ENCODE measurements around the gene SLC25A15. TPM values are rescaled to one million over a fixed set of nuclear protein-coding genes. Genes with fewer than 3 reads are reported as not detected.
"Not testable (repeated sequence)": the region's sequence is repeated elsewhere in the genome, so short reads cannot be mapped to it uniquely, and the experiment has no call there.

SLC25A15 gene
- total RNA-seq, 1 experiment from 2014 or later: 17.8 TPM

DNA sequence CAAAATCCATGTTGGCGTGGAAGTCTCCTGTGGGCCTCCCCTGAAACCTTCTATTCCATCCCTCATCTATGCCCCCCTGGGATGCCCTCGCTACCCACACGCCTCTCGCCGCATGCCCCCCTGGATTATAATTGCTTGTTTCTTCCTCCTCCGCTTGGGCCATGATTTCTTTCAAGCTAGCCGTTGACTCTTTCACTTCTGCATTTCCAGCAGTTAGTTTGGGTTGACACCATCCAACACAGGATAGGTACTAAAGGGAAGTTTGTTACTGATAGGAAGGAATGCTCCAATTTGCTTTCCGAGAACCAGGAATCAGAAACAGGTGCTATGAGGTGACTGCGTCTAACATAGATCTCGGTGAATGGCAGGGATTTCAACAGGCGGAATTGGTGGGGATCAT, 7.7 kb upstream of the SLC25A15 start:
- no peak for DNase-seq (ENCODE audit: low read depth)

DNA sequence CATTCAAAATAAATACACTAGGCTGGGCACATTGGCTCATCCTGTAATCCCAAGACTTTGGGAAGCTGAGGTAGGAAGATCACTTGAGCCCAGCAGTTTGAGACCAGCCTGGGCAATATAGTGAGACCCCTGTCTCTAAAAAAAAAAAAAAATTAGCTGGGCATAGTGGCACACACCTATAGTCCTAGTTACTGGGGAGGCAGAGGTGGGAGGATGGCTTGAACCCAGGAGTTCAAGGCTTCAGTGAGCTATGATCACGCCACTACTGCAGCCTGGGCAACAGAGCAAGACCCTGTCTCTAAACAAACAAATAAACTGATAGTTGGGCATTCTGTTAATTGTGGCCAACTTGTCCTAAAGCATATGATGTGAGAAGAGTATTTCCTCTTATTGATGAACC, 6.4 kb upstream of the SLC25A15 start:
- not testable (repeated sequence) for DNase-seq (ENCODE audit: low read depth)

DNA sequence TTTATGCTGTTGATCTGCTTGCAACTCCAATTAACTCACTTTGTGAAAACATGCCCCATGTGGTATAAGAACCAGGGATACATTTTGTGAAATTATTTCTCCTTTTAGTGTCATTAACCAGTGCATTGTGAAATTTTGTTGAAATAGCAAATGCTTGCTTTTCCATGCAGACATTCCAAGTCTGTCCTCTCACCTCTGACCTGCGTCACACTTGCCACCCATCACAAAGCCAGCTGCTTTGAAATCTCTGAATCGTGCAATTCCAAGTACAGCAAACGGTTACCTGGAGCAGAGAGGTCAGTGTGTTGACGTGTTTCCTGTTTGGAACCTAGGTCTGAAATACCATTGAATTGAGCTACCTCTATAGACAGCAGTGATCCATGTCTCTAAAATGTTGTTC, 4.9 kb upstream of the SLC25A15 start:
- DNase-seq (ENCODE audit: low read depth): no peak

DNA sequence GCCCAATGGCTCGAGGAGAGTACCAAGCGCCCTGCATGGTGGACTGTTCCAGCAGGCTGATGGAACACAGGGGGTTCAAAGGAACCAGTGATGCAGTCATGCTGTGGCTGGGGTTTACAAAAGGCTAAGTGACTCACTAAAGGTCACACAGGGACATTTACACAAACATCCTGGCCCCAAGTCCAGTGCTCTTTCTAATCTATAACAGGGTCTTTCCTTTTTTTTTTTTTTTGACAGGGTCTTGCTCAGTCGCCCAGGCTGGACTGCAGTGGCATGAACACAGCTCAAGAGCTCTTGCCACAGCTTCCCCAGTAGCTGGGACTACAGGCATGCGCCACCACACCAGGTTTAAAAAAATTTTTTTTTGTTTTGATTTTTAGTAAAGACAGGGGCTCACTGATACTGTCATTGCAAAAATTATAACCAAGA, 2.8 kb upstream of the SLC25A15 start:
- DNase-seq (ENCODE audit: low read depth): peak; percentile 58

DNA sequence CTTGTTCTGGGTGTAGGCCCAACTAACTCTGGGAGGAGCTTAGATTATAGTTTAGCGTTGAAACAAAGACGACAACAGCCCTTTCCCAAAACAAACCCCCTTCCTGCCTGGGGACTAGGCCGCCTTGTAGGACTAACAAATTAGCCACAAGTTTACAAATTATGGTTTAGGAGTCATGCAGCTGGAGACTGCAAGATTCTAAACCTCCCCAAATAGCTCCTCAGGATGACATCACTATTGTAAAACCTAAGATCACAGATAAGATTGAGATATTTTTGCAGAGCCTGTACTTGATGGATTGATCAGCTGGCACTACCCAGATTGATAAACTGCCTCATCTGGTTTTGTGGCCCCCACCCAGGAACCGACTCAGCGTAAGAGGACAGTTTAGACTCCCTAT, 2.3 kb upstream of the SLC25A15 start:
- DNase-seq (ENCODE audit: low read depth): peak; percentile 71

DNA sequence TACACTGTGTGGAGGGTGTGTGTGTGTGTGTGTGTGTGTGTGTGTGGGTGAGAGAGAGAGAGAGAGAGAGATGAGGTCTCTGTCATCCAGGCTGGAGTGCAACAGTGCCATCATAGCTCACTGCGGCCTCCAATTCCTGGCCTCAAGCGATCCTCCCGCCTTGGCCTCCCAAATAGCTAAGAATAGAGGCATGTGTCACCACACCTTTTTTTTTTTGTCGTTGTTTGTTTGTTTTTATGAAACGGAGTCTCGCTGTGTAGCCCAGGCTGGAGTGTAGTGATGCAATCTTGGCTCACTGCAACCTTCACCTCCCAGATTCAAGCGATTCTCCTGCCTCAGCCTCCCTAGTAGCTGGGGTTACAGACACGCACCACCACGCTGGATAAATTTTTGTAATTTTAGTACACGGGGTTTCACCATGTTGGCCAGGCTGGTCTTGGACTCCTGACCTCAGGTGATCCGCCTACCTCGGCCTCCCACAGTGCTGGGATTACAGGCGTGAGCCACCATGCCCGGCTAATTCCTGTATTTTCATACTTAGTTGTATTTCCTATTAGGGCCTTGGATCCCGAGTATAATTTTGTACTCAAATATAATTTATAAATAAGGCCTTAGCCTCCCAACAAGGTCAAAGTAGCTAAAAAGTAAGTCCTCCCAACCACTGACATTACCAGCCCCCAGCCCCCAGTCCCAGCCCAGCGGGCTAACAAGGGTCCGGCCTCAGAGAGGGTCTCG, 704 bp upstream of the SLC25A15 start:
- DNase-seq (ENCODE audit: low read depth): not testable (repeated sequence)

DNA sequence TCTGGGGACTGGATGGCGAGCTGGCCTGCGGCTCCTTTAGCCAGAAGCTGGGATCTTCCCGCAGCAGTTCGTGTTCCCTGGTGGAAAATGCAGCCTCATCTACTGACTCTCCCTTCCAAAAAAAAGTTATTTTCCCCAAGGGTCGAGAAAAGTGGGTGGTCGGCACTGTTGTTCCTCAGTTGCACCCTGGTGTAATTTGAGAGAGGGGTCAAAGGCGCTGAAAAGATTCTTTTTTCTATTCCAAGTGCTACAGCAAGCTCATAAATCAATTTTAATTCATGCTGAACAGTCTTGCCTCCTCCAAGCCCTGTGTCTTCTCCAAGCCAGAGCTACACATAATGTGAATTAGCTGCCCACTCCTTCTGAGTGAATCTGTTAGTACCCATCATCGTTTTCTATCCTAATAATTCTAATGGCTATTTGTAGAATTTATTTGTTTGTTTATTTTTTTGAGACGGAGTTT, 774 bp downstream of the SLC25A15 start:
- no peak for DNase-seq (ENCODE audit: low read depth)

DNA sequence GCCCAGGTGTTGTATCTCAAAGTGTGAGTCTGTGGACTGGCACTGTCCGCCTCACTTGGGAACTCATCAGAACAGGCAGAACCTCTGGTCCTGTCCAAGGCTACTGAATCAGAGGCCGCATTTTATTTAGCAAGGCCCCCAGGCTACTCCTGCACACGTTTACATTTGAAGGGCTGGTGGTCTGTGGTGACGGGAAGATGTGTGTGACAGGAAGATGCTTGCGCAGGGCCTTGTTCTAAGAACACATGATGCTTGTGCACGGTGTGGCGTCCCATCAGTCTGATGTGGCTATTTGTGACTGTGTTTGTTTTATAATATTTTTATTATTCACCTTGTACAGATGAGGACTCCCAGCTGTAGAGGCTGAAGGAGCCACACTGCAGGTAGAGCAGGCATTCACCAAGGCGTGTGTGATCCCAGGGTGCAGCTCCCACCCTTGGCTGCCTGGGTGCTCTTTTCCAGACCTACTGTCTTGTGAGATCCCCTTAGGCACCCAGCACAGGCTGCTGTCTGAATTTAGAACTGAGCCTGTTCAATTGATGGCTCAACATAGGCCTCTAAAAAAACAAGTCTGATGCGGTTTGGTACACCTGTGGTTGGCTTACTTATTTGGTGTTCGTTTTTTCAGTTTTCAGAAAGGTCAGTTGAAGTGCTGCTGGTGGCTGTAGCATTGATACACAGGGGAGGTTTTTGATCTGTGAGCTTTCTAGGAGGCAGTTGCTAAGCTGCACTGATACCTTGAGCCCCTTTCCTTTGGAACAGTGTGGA, 3.1 kb downstream of the SLC25A15 start:
- no peak for DNase-seq (ENCODE audit: low read depth)

DNA sequence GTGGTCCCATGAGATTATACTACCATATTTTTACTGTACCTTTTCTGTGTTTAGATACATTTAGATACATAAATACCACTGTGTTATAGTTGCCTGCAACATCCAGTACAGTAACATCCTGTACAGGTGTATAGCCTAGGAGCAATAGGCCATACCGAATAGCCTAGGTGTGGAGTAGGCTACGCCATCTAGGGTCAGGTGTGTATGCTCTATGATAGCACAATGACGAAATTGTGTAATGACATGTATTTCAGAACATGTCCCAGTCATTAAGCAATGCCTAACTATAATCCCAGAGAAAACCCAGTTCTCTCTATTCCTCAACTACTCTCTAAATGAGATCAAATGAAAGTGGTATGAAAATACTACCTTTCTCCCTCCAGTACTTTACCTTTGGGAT, 3.9 kb downstream of the SLC25A15 start:
- no peak for DNase-seq (ENCODE audit: low read depth)

DNA sequence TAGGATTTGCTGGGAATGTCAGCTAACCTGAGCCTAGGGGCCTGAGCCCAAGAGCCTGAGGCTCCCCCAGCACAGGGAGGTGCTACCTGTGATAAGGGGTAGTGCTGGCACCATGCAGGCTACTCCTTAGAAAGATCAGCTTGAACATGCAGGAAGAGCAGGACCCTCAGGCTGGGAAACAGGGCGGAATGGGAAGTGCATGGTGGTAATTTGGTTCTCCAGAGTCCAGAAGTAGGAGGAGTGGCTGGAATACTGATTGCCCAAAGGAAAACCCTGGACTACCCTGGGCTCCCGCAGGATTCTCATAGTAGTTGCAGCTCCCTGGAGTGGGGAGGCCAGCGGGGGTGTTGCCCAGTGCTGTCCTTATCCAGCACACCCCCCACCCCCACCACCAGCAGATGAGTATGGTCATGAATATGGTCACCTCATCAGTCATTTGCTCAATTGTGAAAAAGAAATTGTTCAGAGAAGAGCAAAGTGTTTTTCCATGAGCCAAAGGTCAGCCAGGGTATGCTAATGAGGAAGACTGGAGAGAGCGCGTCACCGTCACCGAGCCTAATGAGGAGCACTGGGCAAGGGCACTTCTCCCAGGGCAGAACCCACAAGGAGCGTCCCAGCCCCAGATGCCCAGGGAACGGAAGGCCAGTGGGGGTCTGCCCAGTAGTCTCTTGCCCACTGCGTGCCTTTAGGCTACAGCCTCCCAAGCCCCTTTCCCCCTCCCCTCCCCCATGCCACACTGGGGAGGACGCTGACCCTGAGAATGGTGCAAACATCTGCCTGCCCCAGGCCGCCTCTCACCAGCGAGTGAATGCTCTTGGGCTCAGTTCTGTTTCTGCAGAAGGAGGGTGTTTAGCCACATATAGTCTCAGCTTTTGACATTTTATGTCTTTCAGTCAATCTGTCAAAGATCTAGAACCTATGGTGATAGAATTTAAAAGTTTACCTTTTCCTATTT, 5.3 kb downstream of the SLC25A15 start:
- no peak for DNase-seq (ENCODE audit: low read depth)

DNA sequence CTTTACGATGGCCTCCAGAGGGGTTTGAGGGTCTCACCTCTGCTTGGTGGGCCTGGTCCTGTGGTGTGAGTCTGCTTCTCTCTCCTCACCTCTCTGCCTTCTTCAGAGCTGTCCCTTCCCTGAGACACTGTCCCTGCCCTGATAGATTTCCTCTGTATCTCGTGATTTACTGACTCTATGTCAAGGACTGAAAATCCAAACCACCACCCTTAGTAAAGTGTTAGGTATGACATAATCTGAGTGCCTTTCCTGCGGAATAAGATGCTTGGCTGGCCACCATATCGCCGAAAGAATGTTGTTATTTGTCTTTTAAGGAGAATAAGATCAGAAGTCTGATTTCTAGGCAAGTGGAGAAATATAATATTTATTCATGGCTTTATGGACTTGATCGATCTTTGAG, 7.2 kb downstream of the SLC25A15 start:
- no peak for DNase-seq (ENCODE audit: low read depth)

DNA sequence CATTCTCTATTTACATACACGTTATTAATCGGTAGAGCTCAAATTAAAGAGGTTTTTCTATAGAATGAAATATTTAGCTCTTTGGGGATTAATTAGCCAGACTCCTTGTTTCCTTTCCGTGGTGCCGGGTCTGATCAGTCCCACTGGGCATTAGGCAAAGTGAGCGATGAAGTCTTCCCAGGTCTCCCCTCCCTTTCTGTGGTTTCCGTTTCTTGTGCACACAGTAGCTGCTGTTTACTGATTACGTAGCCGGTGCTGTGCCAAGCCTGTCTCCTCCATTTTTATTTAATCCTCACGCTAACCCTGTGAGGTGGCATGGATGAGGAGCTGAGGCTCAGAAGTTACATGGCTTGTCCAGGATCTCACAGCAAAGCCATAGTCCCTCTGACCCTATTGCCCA, 9.0 kb downstream of the SLC25A15 start:
- DNase-seq (ENCODE audit: low read depth): no peak

DNA sequence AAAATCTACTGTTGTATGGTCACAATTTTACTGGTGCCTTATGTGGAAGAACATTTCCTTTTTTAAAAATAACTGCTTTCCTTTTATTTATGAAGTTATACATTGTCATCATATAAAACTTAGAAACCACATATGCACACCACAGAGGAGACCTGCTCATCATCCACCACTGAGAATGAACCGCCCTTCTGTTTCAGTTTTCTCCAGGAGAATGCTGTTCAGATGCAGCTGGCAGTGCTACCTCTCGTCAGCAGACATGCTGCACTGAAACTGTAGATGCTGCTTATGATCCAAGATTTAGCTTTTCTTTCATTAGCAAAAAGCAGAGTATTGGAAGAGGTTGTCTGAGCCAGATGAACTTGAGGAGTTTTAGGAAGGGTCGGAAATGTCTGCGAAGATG, 10.1 kb downstream of the SLC25A15 start:
- no peak for DNase-seq (ENCODE audit: low read depth)

DNA sequence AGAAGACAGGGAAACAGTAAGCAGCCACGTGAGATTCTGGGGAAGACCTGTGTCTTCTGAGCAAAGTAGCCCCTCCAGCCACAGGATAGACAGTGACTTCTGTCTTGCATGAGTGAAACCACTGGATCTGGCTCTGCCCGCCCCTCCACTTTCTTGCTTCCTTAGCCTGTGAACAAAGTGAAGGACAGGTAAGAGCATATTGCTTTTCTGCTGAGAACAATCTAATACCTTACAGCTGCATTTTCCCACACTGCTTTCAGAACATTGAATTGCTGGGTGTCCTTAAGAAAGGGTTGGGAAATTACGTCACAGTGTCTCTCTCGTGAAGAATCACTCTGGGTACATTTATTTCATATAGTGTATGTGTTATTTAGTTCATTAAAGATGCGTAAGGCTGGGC, 11.1 kb downstream of the SLC25A15 start:
- no peak for DNase-seq (ENCODE audit: low read depth)

DNA sequence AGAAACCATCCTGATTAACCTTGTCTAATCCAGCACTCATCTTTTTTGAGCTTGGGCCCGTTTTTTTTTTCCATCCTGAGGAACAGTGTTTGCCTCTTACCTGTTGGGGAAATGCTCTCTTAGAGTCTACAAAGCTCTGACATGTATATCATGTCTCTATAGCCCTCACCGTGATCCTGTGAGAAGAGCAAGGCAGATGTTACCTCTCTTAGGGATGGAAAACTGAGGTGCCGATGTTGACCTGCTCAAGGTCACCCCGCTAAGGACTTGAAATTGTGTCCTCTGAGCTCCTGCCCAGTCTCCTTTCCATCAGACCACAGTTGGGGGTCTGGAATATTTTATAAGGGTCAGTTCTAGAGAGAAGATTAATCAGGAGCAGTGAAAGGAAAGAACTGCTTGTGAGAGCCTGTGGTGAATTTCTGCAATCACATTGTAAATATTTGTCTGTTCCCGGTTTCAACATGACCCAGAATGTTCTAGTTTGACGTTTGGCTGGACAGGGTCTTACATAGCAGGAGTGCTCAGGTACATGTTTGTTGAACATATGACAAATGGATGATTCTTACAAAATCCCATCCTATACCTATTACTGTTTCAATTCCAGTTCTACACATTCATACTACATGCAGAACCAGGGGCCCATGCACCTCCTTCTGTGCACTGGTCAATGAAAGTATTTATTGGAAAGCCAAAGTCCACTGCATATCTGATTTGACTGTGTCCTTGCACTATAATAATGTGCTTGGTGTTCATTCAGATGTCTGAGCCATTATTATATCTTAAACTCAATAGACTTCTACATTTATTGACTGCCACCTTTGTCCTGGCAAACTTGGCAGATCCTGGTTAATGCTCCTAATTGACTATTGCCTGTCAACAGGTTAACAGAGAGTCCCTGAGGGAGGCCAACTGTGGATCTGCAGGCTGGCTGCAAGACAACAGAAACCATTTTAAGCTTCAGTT, 12.1 kb downstream of the SLC25A15 start:
- DNase-seq (ENCODE audit: low read depth): no peak

DNA sequence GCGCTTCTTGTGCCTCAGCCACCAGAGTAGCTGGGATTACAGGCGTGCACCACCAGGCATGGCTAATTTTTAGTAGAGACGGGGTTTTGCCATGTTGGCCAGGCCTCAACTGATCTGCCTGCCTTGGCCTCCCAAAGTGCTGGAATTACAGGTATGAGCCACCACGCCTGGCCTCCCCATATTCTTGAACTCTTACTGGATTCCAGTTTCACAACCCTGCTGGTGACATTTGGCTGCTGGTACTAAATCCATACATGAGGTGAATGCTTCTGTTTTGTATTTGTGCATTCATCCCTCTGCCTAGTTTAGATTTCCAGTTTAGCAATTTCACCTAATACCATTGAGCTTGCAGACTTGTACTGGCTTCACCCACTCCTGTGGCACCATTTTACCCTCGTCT, 13.9 kb downstream of the SLC25A15 start:
- no peak for DNase-seq (ENCODE audit: low read depth)

DNA sequence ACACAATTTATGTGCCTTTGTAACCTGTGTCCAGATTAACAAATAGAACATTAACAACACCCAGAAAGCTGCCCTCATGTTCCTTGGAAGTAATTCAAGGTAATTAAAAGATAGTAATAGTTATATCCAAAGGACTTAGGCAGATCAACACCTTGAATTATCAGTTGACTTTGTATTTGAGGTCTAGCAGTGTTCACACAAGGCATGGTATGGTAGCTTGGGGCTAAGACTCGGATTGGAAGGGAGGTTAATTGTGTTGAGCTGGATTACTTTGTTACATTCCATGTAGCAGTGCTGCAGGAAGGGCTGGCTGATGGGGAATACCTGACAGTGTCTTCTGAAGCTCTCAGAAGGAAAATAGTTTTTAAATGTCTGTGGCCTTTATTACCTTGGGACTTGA, 16.8 kb downstream of the SLC25A15 start:
- no peak for DNase-seq (ENCODE audit: low read depth)

DNA sequence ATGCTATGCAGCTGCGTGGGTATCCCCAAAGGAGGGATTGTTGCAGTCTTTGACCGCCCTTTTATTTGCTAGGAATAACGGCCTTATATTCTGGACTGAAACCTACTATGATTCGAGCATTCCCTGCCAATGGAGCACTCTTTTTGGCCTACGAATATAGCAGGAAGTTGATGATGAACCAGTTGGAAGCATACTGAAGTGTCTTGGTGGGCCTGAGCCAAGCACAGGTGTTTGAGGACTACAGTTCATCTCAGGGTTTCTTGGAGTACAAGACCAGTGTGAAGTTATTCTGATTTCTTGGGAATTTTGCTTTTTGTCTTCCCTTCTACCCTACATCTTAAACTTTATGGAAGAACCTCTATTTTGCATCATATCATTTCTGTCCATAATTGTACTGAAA, 20.1 kb downstream of the SLC25A15 start:
- DNase-seq (ENCODE audit: low read depth): no peak

DNA sequence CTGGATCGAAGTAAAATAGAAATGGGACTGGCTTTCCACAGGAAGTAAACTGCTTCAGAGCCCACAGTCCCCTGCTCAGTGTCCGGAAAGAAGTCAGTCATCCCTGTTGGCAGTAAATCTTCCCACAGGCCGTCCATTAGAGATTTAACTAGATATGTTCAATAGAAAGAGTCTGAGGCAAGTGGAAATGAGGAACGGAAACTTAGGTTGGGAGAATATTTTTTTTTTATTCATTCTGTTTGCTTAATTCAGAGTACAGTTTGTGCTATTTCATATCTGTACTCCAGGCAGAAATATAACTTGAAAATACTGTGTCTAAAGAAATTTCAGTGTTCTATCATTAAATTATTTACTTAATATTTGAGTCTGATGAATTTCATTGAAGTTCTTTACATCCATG, 22.7 kb downstream of the SLC25A15 start:
- DNase-seq (ENCODE audit: low read depth): no peak

DNA sequence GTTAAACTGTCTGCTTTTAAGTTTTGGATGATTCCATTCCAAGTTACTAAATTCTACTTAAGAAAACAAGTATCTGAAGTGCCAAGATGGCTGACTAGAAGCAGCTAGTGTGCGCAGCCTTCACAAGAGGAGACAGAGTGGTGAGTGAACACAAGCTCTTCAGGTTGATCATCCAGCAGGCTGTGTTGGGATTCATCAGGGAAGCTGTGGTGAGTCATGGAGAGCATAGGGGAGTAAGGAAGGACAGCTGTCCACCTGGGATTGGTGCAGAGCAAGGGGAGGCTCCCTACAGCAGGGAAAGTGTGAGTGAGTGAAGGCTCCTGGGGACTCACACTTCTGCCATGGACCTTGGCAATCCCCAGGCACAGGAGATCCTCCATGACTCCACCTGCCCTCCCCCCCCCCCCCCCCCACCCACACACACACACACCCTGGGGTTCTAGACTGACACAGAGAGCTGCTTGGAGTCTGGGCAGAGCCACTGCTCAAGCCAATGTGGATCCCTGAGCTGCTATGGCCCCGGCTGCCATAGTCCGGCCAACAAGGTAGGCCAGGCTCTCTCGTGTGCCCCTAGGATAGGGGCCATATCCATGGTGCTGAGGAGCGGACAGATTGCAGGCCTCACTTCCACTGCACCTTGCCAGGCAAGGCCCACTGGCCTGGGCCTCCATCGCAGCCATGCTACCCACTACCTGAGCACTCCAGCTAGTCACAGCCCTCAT, 23.5 kb downstream of the SLC25A15 start:
- peak; percentile 54 for DNase-seq (ENCODE audit: low read depth)

Data from RPMI7951 (cell line).